ENCODE data around the gene SIVA1.

Gene SIVA1

DNA sequence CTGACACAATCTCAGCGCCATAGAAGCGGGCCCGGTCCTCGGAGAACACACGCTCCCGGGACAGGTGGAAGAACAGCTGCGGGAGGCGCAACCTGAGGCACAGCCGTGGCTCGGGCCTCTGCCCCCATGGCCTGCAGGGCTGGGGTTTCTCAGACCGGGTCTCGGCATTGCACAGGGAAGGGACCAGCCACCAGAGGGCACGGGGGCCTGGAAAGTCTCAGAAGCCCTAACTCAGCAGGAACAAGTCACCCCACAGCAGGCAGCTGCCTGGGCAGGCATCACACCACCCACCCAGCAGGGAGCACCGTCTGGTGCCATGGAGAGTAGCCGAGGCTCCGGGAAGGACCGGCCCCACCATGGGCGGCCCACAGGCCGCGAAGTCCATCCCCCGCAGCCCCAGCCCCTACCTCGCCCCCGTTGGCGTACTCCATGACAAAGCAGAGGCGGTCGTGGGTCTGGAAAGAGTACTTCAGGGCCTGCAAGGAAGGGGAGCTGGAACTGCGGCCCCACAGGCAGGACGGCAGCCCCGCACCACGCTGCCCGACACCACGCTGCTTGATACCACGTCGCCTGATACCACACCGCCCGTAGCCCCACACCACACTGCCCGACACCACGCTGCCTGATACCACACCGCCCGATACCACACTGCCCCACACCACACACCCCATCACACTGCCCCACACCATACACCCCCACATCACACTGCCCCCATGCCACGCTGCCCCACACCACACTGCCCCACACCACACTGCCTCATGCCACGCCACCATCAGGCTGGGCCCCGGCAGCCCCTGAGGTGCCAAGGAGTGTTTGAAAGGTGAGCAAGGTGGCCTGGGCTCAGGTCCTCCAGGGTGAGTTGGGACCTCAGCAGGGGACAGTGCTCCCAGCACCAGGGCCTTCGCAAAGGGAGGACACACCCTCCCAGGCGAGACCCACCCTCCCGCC, 20.8 kb downstream of the SIVA1 start:
- DNase-seq = no peak

DNA sequence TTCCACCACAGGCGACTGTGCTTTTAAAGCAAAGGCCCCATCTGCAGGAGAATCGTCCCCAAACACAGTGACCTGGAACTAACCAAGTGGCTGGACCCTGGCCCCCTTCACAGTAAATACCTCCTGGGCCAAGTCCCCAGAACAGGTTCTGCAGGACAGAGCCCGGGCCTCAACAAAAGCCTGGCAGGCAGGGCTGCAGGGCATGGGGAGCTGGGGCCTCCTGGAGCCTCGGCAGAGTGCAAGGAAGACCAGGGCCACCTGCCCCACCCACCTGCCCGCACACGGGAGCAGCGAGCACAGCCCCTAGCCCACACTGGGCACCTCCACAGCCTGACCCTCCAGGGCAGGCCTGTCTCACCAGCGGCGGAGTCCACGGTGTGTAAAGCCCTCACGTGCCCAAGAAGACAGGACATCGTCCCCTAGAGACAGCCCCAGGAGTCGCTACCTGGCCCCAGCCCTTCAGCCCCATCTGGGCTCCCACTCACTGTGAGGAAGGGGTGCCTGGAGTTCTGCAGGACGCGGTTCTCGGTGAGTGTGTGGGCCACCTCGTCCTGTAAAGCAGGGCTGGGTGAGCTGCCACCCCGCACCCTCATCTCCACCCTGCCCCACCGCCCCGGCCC, 21.6 kb downstream of the SIVA1 start:
- DNase-seq = no peak

DNA sequence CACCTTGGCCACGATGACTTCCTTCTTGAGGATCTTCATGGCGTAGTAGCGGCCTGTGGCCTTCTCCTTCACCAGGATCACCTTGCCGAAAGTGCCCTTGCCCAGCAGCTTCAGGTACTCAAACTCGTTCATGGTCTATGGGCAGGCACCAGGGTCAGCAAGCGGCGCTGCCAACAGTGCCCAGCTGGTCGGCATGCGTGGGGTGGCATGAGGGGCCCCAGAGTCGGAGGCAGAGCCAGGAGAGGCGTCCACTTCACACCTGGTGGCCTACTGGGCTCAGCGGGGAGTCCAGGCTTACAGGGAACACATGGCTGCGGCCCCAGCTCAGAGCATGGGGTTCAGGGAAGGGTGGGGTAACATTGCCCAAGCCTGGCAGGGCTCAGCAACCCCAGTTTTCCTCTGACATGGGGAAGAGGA, 22.1 kb downstream of the SIVA1 start:
- DNase-seq = no peak

DNA sequence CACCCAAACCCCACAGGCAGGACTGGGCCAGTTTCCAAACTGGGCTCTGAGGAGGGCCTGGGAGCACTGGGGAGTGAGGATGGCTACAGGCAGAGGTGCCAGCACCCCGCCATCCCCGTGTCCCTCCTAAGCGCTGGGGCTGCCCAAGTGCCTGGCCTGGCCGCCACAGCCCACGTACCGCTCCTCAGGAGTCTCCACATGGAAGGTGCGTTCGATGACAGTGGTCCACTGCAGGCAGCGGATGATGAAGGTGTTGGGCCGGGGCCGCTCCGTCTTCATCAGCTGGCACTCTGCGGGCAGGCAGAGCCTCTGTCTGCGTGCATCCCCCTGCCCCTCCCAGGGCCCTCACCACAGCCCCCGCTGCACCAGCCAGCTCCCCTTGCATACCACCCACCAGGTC, 23.5 kb downstream of the SIVA1 start:
- DNase-seq = no peak

DNA sequence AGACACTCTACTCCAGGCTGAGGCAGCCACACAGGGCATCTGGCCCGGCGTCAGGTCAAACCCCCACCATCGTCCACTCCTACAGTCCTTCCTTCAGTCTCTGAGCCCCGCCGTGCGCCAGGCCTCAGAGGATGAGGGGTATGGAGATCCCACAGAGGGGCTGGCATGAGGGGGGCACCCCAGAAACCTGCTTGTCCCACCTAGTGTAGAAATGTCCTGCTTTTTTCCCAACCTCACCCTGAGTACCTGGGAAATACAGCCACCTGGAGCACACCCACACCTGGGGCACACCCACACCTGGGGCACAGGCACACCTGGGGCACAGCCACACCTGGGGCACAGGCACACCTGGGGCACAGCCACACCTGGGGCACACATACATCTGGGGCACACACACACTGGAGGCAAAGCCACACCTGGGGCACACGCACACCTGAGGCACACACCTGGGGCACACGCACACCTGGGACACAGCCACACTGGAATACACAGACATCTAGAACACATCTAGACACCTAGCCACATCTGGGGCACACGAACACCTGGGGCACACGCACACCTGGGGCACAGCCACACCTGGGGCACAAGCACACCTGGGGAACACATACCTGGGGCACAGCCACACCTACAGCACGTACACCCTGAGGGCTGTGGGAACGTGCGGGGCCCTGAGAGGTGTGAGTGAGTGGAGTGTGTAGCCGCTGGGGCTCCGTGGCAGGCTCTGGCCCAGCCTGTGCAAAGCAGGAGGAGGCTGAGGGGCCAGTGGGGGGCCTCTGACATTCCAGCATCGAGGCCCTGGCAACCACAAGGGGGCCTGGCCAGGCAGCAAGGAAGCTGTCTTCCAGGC, 24.2 kb downstream of the SIVA1 start:
- no peak for DNase-seq

DNA sequence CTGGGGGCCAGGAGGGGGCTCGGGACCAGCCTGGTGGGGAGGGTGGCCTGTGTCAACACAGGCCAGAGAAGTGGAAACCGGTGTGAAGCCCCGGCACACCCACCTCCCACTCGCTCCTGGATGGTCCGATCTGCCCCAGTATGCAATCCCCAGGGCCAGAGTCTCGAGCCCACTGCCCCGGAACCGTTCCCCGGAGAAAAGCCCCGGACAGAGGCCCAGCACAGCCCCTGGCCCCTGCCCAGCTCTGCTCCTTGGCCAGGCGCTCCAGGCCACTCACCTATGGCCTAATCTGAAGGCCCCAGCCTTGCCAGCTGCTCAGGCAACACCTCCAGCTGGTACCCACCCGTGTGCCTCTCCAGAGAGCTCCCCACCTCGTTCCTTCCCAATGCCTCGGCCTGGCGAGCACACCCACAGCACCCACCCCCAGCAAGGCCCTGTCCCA, 24.9 kb downstream of the SIVA1 start:
- DNase-seq = no peak

DNA sequence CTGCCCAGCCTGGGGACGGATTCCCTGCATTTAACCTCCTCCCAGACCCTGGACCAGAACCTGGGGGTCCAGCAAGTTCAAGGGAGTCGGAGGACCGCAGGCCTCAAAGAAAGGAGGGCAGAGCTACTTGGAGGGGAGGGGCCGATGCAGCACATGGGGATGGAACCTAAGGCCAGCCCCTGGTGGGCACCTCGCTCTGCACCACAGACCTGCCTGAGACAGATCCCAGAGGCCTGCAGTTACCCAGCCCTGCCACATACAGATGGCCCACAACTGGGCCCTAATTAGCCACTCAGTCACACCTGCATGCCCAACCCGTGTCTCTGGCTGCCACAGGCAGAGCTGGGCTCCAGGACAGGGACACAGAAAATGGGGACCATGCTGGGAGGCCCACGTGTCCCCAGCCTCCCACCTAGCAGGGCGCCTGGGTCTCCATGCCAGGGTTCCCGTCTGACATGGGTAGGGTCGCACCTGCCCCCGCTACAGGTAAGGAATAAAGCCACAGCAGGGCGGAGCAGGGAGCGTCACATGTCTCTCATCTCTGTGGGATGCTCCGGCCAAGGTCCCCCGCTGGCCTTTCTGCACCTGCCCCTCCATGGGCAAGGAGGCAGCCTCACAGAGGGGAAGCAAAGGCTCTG, 25.9 kb downstream of the SIVA1 start:
- no peak for DNase-seq

DNA sequence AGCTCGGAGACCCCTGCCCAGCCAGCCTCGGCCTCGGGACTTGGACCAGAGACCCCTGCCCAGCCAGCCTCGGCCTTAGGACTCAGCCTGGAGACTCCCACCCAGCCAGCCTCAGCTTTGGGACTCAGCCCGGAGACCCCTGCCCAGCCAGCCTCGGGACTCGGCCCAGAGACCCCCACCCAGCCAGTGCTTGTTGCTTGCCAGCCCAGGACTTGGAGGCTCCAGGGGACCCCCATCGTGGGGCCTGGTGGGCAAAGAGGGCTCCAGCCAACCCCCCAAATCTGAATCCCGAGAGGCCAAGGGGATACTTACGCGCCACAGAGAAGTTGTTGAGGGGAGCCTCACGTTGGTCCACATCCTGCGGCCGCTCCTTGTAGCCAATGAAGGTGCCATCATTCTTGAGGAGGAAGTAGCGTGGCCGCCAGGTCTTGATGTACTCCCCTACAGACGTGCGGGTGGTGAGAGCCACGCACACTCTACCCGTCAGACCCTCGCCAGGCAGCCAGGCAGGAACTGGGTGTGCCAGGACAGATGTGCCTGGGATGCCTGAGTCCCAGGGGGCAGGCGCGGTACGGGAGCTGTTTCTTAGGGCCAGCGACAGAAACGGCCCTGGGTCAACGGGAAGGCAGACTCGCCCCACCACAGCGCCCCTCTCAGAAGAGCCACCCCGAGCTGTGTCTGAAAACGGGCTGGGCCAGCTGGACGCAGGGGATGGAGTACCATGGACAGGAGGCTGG, 27.0 kb downstream of the SIVA1 start:
- DNase-seq = no peak

DNA sequence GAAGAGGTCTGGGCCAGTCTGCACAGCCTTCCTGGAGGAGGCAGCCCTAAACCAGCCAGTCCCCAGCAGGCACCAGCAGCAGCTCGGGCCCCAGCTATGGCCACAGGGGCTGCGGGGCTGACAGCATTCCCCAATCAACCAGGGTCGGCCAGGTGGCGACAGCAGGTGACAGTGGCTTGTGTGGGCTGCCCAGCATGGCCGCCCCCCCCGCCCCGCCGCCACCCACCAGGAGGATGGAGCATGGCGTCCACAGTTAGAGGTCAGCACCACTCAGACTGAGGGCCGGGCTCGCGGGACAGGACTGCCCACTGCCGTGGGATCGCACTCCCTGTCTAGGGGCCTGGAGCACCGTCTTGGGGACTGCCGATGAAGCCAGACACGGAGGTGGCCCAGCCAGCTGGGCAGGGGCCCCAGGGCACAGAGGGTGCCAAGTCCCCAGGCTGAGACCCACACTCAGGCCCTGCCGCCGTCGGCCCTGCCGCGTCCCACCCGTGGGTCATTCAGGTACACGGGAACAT, 27.6 kb downstream of the SIVA1 start:
- no peak for DNase-seq

DNA sequence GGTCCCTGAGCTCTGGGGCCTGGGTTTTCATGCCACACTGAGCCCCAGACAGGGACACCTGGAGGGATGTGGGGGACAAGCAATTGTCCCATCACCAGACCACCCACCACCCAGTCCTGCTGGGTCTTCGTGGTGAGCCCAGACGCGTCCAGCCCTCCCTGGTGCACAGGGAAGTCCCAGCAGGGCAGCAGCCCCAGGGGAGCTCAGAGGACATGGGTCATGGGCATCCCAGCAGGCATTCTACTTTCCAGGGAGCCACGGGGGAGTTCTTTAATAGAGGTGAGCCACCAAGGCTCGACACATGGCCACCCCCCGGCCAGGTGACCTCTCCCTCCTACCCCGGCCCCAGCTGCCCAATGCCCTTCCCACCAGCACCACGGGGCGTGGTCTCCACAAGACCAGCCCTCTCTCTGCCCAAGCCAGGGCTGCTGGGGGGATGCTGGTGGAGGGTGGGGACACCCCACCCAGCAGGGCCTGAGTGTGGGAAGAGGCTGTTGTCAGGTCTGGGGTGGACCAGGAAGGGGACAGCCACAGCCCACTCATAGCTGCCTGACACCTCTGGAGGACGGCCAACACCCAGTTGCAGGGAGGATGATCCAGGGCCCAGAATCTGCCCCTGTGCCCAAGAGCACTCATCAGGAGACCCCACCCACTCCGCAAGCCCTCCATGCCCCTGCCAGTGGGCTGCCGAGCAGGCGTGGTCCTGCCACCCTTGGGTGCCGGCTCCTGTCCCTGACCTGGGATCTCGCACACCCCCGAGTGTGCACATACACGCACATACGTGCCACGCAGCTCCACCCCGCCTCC, 28.5 kb downstream of the SIVA1 start:
- no peak for DNase-seq

DNA sequence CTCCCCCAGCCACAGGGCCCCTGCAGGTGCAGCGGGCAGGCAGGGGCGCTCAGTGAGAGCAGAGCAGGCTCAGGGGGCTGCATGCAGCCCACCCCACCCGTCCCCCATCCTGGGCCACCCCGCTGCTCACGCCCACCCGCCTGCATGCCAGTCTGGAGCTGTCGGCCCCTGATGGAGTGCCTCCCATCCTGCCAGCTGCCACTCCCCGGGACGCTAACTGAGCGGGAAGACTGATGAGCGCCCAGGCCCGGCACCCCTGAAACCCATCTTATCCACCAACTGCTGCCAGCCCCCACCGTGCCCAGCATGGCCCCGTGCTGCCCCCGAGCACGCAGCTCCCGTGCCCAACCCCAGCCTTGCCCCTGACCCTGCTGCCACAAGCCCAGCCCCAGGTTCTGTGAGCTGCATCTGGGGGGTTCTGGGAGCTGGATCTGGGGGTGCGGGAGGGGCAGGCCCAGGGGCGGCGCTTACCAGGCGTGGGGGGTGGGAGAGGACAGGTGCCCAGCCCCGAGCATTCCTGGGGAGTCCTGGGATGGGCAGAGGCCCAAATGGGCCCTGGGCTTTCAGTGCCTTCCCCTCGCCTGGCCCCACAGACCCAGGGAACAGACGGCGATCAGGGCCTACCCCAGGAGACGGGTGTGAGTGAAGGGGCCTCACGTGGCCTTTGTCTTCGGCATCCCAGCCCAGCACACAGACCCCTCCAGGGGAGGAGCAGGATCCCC, 29.3 kb downstream of the SIVA1 start:
- DNase-seq = no peak

DNA sequence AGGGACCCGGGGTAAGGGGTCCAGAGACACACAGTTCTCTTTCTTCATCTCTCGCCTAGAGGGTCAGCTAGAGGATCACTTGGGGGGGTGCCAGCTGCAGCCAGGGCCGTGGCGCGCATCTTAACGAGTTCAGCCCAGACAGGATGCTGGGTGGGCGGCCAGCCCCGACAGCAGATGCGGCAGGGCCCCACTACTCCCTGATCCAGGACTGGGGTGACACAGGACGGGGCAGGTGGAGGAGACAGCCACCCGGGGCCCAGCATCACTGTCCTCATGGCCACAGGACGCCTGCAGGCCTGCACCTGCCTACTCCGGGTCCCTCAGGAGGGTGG, 29.8 kb downstream of the SIVA1 start:
- no peak for DNase-seq

DNA sequence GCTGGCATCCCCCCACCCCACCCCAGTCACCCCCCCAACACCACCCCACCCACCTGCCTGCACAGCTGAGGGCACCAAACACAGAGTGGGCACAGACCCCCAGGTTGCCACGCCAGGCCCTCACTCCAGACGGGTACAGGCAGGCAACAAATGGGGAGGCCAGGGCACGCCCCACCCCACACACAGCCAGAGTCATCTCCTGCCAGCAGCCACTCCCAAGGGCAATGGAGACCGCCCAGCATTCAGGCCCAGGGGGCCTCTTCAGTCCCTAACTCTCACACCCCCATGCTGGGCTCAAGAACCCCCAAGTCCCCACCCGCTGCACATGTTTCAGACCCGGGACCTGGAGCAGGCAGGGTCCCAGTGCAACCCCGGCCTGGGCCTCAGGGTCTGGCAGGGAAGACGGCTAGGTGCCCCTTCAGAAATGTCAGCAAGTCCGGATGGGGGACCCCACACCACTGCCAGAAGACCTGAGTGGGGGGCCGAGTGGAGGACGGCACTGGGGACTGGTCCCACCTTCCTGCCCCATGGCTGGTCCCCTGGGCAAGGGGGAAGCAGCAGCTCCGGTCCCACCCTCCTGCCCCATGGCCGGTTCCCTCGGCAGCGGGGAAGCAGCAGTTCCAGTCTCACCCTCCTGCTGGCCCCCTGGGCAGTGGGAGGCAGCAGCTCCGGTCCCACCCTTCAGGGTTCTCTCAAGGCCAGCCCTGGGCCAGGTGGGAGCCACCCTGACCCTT, 30.7 kb downstream of the SIVA1 start:
- no peak for DNase-seq

DNA sequence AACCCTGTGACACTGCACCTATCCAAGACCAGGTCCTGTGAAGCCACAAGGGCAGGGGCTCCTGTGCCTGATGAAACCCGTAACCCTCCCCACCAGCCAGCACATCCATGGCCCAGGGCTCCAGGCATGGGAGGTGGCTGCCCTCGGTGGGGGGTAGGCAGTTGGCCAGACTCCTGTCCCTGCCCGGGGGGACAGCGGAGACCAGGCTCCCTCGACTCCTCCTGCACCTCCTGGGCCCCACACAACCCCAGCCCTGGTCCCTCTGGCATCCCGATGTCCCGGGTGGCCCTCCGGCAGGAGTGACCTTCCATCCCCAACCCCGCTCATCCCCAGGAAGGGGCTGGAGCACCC, 31.2 kb downstream of the SIVA1 start:
- DNase-seq = no peak

DNA sequence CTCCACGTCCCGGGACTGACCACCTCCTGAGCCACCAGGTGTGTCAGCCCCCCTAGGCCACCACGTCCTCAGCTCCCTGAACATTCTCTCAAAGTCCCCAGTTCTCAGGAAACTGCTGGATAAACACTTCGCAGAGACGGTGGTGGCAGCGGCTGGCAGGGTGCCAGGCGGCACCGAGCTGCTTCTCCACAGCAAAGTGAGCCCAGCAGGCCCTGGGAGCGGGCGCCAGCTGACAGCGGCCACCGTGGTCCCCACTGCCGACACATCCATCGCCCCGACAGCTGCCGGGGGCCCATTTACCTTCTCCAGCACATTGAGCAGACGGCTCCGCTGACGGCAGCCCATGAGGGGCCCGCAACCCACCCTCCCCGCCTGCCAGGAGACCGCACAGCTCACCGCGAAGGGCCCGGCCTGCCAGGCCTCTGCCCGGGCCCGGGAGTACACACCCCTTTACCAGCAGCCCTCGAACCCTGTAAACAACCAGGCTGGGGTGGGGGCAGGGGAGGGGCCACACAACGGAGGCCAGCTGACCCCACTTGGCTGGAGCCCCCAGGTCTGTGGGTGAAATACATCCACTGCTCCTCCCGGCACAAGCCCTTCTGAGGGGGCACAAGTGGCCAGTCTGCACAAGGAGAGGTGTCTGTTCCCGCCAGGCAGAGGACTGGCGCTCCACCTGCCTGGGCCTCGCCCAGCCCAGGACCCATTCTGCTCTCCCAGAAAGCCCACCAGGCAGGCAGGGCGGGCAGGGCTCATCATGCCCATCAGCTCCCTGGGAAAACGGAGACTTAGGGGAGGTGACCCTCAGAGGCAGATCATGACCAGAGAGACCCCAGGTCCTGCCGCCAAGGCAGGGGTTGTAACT, 32.1 kb downstream of the SIVA1 start:
- no peak for DNase-seq

DNA sequence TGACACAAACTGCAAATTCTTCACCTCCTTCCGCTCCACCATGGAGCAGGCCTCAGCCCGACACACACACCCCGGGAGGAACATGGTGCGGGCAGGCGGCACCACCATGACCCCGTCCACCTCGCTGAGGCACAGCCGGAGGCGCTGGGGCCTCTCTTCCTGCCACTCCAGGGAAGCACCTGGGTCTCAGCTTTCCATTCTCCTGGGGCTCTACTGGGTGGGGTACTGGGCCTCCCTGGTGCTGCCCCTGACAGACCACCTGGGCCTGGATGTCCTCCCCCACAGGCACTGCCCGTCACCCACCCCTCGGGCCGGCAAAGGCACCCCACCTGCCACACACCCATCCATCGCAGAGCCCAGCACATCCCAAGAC, 32.7 kb downstream of the SIVA1 start:
- no peak for DNase-seq

DNA sequence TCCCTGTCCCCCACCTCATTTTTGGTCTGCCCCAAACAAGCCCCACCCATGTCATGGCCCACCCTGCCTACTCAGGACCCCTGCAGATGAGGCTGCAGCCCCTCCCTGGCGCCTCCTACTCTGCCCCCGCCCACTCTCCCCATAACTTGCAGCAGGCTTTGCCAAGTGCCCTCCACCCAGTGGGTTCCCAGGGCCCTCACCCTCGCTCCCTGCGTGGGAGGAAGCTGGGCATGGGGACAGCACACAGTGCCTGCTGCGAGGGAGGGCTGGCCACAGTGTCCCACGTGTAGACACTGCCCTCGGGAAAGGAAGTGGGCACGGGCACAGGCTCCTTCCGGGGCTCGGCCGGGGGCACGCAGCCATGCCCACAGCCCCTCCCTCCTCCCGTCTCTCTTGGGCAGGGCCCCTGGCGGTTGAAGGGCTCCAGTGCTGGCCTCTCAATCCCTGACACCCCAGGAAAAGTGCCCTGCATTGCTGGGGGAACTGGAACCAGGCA, 33.2 kb downstream of the SIVA1 start:
- DNase-seq = no peak

All from NCI-H748 treated with DMSO at 0.1 percent for 48 hours (cell line).